Measurements from ENCODE around the gene ARID5B.

ARID5B gene

GRCh38 chr10:62021978-62022802 is 120.7 kb downstream of the ARID5B start:
- no peak for DNase-seq (ENCODE audit: low read depth)
- H3K4me3 ChIP-seq (ENCODE audit: low read depth, low read length), result no peak overlapping the region
- TF ChIP-seq MYC (IDR thresholded peaks at IDR 0.05; ENCODE audit: low read depth, low read length) (no peak), POLR2A (IDR thresholded peaks at IDR 0.05; ENCODE audit: extremely low read depth, insufficient read length) (no peak)
- TF ChIP-seq, protein P1, sequence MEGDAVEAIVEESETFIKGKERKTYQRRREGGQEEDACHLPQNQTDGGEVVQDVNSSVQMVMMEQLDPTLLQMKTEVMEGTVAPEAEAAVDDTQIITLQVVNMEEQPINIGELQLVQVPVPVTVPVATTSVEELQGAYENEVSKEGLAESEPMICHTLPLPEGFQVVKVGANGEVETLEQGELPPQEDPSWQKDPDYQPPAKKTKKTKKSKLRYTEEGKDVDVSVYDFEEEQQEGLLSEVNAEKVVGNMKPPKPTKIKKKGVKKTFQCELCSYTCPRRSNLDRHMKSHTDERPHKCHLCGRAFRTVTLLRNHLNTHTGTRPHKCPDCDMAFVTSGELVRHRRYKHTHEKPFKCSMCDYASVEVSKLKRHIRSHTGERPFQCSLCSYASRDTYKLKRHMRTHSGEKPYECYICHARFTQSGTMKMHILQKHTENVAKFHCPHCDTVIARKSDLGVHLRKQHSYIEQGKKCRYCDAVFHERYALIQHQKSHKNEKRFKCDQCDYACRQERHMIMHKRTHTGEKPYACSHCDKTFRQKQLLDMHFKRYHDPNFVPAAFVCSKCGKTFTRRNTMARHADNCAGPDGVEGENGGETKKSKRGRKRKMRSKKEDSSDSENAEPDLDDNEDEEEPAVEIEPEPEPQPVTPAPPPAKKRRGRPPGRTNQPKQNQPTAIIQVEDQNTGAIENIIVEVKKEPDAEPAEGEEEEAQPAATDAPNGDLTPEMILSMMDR (IDR thresholded peaks at IDR 0.05; ENCODE audit: low read depth, low read length), result no peak
- TF ChIP-seq, protein P2, sequence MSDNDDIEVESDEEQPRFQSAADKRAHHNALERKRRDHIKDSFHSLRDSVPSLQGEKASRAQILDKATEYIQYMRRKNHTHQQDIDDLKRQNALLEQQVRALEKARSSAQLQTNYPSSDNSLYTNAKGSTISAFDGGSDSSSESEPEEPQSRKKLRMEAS (IDR thresholded peaks at IDR 0.05; ENCODE audit: low read depth, low read length), result no peak

DNA sequence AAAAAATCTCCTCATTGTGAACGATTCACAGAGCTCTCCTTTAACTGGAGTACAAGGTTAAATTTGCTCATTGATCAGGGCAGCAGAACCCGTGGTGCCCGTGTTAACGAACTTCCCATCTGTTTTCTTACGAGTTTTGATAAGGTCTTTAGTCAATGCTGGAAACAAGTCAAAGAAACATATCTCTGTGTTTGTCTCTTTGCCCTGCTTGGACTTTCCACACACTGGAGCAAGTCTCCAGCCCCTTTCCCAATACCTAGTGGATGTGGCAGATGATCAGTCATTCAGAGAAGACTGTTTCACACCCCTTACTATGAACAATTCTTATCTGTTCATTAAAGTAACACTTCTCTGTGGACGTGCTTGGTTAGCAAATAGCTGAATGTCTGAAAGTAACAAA is 121.3 kb downstream of the ARID5B start:
- no peak overlapping the region for H3K4me3 ChIP-seq (ENCODE audit: low read depth, low read length)
- TF ChIP-seq POLR2A (IDR thresholded peaks at IDR 0.05; ENCODE audit: extremely low read depth, insufficient read length), result no peak
- TF ChIP-seq, protein P1 (IDR thresholded peaks at IDR 0.05; ENCODE audit: low read depth, low read length), result no peak
- DNase-seq (ENCODE audit: low read depth), result no peak

DNA sequence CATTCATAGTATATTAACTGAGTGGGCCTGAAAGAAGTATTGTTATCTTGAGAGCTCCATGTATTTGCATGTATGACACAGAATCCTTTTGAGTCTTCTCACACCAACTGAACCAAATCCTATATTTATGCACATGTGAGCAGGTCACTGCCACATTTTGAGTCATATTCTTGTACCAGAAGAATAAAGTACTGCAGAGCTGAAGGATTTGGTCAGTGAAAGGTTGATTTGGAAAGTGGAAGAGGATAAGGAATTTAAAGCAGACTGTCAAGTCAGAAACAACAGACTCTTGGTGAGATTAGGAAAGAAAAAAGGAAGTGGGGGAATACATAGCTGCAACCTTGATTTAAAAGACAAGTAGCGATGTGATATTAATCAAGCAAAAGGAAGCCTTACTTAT is 121.8 kb downstream of the ARID5B start:
- H3K4me3 ChIP-seq (ENCODE audit: low read depth, low read length), result no peak overlapping the region
- TF ChIP-seq MYC (IDR thresholded peaks at IDR 0.05; ENCODE audit: low read depth, low read length), result no peak
- TF ChIP-seq, protein P2 (IDR thresholded peaks at IDR 0.05; ENCODE audit: low read depth, low read length), result no peak
- TF ChIP-seq, protein P1 (IDR thresholded peaks at IDR 0.05; ENCODE audit: low read depth, low read length), result no peak
- DNase-seq (ENCODE audit: low read depth), result no peak

DNA sequence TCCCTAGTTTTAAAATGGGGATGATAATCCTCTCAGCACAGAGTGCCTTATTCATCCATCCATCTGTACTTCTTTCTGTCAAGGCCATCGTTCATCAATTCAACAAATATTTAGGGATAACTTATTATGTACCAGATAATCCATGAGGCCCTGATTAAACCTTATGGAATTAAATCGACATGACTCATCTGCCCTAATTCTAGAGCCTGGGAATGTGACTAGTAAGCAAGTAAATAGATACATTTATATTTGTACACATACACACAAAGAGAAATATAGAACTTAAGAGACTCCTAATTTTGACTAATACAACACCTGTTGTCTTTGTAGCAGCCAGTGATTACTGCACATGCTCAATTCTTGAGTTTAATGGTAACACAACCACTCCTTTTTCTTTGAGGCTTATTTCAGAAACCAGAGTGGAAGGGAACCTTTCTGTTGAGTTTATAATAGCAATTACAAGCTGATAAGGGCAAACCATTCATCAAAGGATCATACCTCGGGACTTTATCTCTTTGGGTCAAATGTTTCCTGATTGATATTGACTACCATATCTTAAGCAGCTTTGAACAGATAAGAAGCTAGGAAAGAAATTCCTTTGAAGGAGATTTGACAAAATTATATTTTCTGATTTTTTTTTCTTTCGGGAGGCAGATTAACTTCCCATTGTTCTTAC is 122.7 kb downstream of the ARID5B start:
- DNase-seq (ENCODE audit: low read depth), result no peak
- TF ChIP-seq, protein P2 (IDR thresholded peaks at IDR 0.05; ENCODE audit: low read depth, low read length), result no peak
- no peak overlapping the region for H3K4me3 ChIP-seq (ENCODE audit: low read depth, low read length)

DNA sequence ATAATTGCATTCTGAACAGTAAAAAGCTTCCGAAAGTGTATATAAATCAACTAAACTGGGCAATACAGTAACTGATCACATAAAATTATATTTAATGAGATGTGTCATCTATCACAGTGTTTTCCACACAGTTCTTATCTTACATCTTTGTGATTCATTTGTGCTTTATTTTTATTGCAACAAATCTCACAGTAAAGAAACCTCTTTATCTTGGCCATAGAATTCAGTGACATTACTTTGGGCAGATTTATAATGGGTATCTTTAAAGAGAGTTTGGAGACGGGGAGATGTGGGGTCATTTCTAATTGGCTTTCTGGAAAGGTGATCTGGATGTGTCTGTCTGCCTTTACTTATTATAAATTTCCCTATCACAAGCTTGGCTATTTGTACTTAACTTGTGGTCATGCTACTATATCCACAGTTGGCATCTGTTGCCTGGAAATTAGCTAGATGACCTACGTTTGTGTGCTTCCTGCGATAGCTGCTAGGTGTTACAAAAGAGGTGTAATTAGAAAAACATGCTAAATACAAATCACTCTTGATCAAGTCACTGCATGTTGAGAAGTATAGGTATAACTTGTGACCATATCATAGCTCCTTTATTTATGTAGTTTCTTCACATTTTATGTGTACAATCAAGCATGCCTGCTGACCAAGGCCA is 123.8 kb downstream of the ARID5B start:
- TF ChIP-seq, protein P2 (IDR thresholded peaks at IDR 0.05; ENCODE audit: low read depth, low read length), result no peak
- TF ChIP-seq POLR2A (IDR thresholded peaks at IDR 0.05; ENCODE audit: extremely low read depth, insufficient read length) (no peak), MYC (IDR thresholded peaks at IDR 0.05; ENCODE audit: low read depth, low read length) (no peak)
- TF ChIP-seq, protein P1 (IDR thresholded peaks at IDR 0.05; ENCODE audit: low read depth, low read length), result no peak
- H3K4me3 ChIP-seq (ENCODE audit: low read depth, low read length), result no peak overlapping the region
- no peak for DNase-seq (ENCODE audit: low read depth)
